Activated CD4-positive, alpha-beta T cell treated with anti-CD3 and anti-CD28 coated beads, Interleukin-10, Interleukin-2, amounts not matched to agents 100 ng/mL and 50 ng/mL, durations not matched to agents 16 hours and 8 hours (primary cell): Measurements from ENCODE around the gene IPPK.

Experiments
- DNase-seq: peaks from one replicate; pipeline ENCODE4 v3.0.0-alpha.2; 2020

Gene IPPK

GRCh38 chr9:92655896-92656536 is 13.9 kb downstream of the IPPK start:
- no peak for DNase-seq

DNA sequence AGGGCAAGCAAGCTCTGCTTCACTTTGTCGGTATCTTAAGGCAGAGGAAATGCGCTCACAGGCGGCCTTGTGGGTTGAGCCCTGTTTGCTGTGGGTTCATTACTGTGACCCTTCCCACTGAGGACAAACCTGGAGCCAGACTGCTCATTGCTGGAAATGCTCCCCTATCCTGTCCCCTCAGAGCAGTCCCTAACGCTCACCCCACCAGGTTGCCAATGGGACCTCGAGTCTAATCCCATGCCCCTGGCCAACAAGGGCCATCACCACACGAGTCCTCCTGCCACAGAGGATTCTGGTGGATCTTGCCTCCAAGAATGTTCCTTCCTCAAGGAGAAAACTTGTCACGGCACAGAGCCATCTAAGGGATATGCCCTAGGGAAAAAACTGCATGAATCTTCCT is 14.6 kb downstream of the IPPK start:
- no peak for DNase-seq

DNA sequence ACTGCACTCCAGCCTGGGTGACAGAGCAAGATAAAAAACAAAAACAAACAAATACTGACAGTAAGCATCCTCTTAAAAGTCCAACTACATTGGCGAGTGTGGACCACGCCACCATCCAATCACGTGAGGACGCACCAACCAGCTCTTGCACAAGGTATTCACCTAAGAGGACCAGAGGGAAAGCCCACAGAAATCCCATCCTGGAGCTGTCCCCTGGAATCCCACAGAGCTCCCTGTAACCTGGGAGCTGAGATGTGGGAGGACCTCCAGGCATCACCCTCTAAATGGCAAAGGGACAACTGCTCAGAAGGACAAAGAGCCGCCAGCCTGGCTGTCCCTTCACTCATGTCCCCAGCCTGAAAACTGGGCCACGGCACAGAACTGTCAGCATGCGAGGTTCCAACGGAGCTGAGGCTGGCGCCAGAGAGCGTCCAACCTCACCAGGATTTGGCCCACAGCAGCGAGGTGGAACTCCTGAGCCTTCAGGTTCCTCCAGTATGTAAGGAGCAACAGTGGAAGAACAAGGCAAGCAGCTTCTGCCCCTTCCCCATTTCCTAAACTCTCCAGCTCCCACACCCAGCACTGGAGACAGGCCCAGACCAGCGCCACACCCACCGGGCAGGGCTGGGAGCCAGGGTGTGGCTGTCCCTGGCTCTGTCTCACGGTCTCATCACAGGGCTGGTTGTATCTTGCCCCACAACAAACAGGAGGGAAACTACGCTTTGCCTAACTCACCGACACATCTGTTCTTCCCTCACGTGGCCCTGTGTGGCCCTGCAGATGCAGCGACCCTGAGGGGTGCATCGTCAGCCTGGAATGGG is 15.2 kb downstream of the IPPK start:
- no peak for DNase-seq

DNA sequence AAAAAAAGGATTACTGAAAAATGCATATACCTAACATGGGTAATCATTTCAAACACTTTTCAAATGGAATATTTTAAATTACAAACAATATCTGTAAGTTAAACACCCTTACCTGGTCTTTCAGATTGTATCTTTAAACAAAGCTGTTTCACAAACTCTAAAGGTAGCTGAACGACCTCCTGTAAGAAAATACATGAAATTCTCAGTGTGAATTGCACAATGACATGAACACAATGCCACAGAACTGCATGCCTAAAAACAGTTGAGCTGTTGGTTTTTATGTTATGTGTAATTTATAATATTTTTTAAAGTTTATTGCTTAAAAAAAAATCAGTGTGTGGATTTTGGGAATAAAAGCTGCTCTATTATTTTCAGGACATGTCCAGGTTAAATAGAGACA is 17.5 kb downstream of the IPPK start:
- no peak for DNase-seq

DNA sequence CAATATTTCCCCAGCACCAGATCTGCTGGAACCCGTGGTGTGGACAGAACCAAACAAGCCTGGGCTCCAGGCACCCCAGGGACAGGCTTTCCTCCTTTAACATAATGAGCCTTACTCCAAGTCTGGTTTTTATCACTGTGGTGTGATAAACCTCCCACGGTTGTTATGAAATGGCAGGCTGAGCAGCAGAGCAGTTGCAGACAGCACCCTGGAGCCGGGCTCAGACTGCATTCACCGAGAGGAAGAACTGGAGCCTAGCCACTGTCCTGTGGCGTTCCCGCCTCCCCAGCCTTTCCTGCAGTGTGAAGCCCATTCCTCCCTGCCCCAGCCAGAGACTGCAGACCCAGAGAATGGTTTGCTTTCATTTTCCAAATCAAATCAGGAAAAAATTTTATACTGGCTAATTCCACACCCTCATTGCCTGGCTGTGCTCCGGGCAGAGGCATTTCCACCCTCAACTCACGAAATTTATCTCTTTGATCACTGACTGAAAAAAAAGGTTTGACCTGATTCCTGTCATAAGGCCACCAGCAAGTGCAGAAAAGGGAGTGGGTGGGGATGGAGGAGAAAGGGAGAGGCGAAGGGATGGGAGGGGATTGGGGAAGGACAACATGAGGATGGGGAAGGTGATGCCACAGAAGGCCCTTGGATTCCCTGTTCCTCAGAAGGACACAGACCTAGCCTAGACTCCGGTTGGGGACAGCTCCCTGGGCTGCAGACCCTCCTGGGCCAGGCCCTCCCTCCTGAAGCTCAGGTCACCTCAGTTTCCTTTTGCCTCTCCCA is 18.9 kb downstream of the IPPK start:
- no peak for DNase-seq

DNA sequence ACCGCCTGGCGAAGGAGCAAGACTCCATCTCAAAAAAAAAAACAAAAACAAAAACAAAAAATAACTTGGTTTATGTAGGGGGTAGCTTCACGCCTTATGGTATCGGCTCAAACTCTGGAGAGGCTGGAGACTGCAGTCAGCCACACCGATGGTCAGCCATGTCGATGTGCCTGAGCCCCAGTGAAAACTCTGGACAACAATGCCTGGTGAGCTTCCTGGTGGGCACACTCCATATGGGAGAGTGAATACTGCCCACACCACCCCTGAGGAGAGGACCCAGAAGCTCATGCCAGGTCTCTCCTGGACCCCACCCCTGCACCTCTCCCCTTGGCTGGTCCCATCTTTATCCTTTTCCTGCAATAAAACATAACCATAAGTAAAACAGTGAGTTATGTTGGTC is 19.6 kb downstream of the IPPK start:
- DNase-seq: no peak

- DNase-seq: no peak
Observed at GRCh38 chr9:92649007-92649406, 20.9 kb downstream of the IPPK start.

- no peak for DNase-seq
Observed at GRCh38 chr9:92648474-92648971, 21.4 kb downstream of the IPPK start.

DNA sequence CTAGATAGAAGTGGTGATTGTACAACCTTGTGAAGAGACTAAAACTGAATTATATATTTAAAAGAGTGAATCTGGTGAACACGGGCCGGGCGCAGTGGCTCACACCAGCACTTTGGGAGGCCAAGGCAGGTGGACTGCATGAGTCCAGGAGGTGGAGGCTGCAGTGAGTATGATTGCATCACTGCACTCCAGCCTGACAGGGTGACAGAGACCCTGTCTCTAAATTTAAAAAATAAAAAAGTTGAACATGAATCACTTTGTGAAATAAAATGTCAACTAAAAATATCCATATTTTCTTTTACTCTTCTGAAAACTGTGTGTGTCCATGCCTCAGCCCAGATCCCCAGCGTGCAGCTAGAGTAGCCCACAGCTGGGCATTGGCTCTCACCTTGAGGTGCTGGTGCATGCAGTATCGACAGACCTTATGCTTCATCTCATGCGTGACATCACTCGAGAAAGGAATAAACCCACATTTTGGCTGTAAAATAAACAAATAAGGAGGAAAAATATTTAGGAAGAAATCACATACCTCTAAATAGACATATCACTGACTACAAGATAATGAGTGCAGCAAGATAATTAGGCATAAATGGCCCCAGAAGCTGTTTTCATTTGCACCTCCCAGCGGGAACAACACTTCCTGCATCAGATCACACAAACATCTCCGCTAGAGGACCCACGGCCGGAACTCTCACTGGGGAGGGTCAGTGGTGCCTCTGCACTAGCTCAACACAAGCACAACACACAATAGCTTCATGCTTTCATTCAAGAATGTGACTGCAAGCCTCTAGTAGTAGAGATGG is 22.1 kb downstream of the IPPK start:
- DNase-seq: no peak

GRCh38 chr9:92645041-92645440 is 24.9 kb downstream of the IPPK start:
- DNase-seq: no peak

GRCh38 chr9:92644278-92644677 is 25.7 kb downstream of the IPPK start:
- DNase-seq: no peak

DNA sequence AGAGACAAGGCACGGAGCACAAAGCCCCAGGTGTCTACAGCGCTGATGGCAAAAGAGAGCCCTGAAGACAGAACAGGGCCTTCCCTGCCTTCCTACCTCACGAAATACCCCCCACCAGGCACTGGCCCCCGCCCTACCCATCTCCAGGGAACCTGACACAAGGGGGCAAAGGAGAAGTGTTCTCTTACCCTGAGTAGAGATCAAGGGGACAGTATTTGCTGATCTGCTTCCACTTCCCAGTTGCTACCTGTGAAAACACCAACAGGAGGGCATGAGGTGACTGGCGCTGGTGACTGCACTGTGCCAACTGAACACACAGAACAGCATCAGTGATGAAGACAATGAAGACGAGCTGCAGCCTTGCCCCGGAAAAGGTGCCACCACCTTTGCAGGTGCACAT is 27.4 kb downstream of the IPPK start:
- DNase-seq: no peak

- DNase-seq: no peak
Observed at GRCh38 chr9:92642041-92642451, 27.9 kb downstream of the IPPK start.

GRCh38 chr9:92641092-92641809 is 28.7 kb downstream of the IPPK start:
- no peak for DNase-seq

DNA sequence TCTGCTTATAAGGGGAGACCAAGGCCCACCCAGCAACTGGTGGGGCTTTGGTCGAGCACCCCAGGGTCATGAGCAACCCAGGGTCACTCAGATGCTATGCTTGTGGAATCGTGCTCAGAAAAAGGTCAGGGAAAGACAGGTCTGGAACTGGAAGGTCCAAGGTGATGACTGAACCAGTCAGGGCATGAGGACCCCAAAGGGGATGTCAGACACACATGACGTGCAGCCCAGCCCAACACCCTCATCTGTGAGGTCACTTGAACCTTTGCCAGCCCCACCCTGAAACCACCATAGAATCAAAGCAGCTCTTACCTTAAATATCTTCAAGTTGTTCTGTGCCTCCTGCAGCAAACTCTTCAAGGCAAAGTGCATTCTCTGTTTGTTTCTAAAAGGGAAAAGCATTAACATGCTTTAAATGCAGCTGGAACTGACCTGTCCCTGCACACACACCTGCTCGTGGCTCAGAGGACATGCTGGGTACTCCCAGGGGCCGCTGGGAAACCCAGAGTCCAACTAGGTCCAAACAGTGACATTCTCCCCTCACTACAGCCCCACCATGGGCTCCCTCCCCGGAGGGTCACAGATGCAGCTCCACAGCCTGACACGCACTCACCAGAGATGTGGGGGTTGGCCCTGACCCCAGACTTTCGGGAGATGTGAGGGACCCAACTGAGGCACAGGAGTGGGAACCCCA is 29.4 kb downstream of the IPPK start:
- DNase-seq: no peak

DNA sequence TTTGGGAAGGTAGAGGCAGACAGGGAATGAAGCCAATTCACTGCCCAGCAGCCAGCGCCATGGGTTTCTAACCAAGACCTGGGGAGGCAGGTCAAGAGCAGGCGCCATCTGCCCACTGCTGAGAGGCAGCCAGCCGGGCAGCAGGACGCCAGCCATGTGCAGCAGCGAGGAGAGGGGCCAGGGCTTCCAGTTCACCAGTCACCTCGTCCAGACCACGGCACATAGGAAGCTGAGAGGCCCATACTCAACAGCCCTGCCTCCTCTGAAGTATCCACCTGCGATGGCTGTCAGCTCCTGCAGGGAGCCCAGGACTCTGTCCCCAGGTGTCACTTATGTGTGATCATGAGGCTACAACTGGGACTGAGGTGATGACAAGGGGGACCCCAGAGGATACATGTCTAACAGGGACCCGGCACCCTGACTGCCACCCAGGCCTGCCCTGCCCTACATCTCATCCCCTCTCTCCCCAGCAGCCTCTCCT is 30.1 kb downstream of the IPPK start:
- no peak for DNase-seq

- DNase-seq: no peak
Observed at GRCh38 chr9:92639124-92639523, 30.8 kb downstream of the IPPK start.

- no peak for DNase-seq
Observed at GRCh38 chr9:92638621-92639101, 31.3 kb downstream of the IPPK start.

DNA sequence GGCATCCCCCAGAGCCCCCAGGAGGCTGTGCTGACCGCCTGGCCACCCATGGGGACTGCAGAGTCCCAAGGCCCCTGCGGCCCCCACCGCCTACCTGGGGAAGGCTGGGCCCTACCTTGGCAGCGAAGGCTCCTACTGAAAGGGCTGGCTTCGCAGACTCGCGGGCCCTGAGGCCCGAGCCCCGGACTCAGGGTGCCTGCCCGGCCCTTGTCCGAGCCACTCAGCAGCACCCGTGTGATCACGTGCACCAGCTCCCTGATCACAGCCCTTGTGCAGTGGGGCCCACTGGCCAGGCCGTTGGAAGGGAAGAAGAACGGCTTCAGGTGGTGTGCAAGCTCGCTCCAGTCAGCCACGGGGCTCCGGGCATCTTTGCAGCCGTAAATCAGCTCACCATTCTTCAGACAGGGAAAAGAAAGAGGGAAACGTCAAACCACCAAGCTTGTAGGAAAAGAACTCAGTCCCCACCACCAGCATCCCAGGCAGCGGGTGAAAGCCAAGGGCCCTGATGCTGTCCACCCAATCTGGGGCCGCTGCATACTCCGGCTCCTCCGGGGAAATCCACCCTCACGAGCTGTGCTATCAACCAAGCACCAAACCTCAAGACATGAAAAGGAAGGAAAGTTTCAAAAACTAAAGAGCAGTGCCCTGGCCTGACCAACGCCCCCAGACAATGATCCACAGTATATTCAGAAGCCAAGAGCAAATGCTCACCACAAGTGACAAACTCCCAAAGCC is 31.9 kb downstream of the IPPK start:
- no peak for DNase-seq

GRCh38 chr9:92637326-92637725 is 32.6 kb downstream of the IPPK start:
- no peak for DNase-seq
